Kidney (tissue), 14 donors: ENCODE measurements around the gene SCAMP1. TPM values are rescaled to one million over a fixed set of nuclear protein-coding genes. Genes with fewer than 3 reads are reported as not detected.

Experiments used
- DNase-seq, 5 donors: peaks; one replicate each; pipeline ENCODE4 v3.0.0-alpha.2; 2013 to 2020
- FAIRE-seq: peaks from 2 replicates; lab custom pipeline; 2012; peaks lifted over from hg19 to GRCh38; lab: Jason Lieb, UNC
- H3K27ac ChIP-seq, 2 donors: one replicate each; pipeline ENCODE4 v1.7.0; 2013; ENCODE audit warnings: low read depth in 2 of 2, low read length in 2 of 2, inconsistent platforms in 1 of 2
- H3K27me3 ChIP-seq: one replicate; pipeline ENCODE4 v1.7.1; 2013; ENCODE audit warnings: low read length, inconsistent platforms; ENCODE audit not compliant: control insufficient read depth, insufficient read depth
- H3K36me3 ChIP-seq, 3 donors: one replicate each; pipeline versions ENCODE4 v1.7.0 to v1.7.1; 2013; ENCODE audit warnings: low read length in 3 of 3, control low read depth in 1 of 3, inconsistent platforms in 1 of 3; ENCODE audit not compliant: insufficient read depth in 3 of 3, control insufficient read depth in 2 of 3
- H3K4me1 ChIP-seq, 3 donors: one replicate each; pipeline versions ENCODE4 v1.7.0 to v1.7.1; 2013; ENCODE audit warnings: low read length in 3 of 3, inconsistent platforms in 1 of 3, low read depth in 1 of 3; ENCODE audit not compliant: control insufficient read depth in 2 of 3, insufficient read depth in 2 of 3
- H3K4me3 ChIP-seq, 3 donors: one replicate each; pipeline versions ENCODE4 v1.7.0 to v1.8.1; 2013; ENCODE audit warnings: low read length in 3 of 3, control low read depth in 1 of 3, inconsistent platforms in 1 of 3
- H3K9ac ChIP-seq, 3 donors: one replicate each; pipeline versions ENCODE4 v1.7.0 to v1.7.1; 2013; ENCODE audit warnings: low read length in 3 of 3, control low read depth in 1 of 3, inconsistent platforms in 1 of 3
- H3K9me3 ChIP-seq, 3 donors: one replicate each; pipeline versions ENCODE4 v1.7.0 to v1.7.1; 2013; ENCODE audit warnings: low read length in 3 of 3, control low read depth in 1 of 3, inconsistent platforms in 1 of 3; ENCODE audit not compliant: control insufficient read depth in 2 of 3, insufficient read depth in 1 of 3
- CTCF ChIP-seq: IDR thresholded peaks from 3 replicates; pipeline ENCODE4 v1.5.1; 2012; ENCODE audit warnings: mild to moderate bottlenecking, moderate library complexity, borderline replicate concordance; ENCODE audit not compliant: insufficient read depth; ENCODE audit errors: extremely low read depth
- intact Hi-C: fragments of 100-400 bp; cut with DNase I; formaldehyde crosslinking; loops from one replicate; pipeline ENCODE4 v1.11.1; 2022
- polyA plus RNA-seq: library from polyadenylated mRNA; stranded (reverse); fragments of 350-450 nt; fragmentation: Illumina TruSeq; extraction: RNeasy Lipid Tissue Mini Kit (QIAGEN cat#74804); gene quantifications from one replicate; pipeline ENCODE4 v1.2.3, GENCODE V29; 2014; ENCODE audit warnings: low read depth, low replicate concordance; ENCODE audit not compliant: insufficient read depth
- total RNA-seq: library from RNA; stranded (reverse); fragmentation: NEBNext Ultra II Directional; extraction: Animal tissue kit (Norgen Biotek cat#: 25700); gene quantifications from one replicate; pipeline ENCODE4 v1.2.1, GENCODE V29; 2021
- donor health status: control.
- donor health status: control.
- donor health status: control.
- donor health status: control.
- donor health status: control.
- donor health status: DM: yes; HTN: yes; CAD: no.
- donor health status: Normal renal cell carcinoma (clear cell type).

Gene SCAMP1
- total and polyA plus RNA-seq, 2 donors from 2014 or later: 13.1 to 42.1 TPM

- H3K9ac ChIP-seq: no peak overlapping the region
- H3K27me3 ChIP-seq: no peaks in the 10 kb centered on the region
- FAIRE-seq (no peak), DNase-seq (no peak)
- H3K4me1 ChIP-seq: no peaks in the 10 kb centered on the region
- peaks cover 0 to 5% (median 4%) of the 10 kb centered on the region in 3 donors for H3K36me3 ChIP-seq
- H3K4me3 ChIP-seq: no peak overlapping the region
- no peak overlapping the region for H3K27ac ChIP-seq
- no peak for TF ChIP-seq CTCF
- intact Hi-C loops: no loop called here
- no peaks in the 10 kb centered on the region for H3K9me3 ChIP-seq
Measured at GRCh38 chr5:78486218-78486617, 125.8 kb downstream of the SCAMP1 start.

GRCh38 chr5:78487846-78488245 lies 127.4 kb downstream of the SCAMP1 start:
- Histone ChIP-seq H3K9ac (no peak overlapping the region), H3K36me3 (peaks cover 0 to 5% (median 4%) of the 10 kb centered on the region in 3 donors), H3K4me3 (no peak overlapping the region), H3K9me3 (no peaks in the 10 kb centered on the region), H3K27ac (no peak overlapping the region), H3K27me3 (no peaks in the 10 kb centered on the region), H3K4me1 (no peaks in the 10 kb centered on the region)
- DNase-seq: no peak
- no peak for TF ChIP-seq CTCF
- intact Hi-C loops: no loop called here
- no peak for FAIRE-seq

GRCh38 chr5:78490709-78491485 lies 130.5 kb downstream of the SCAMP1 start:
- H3K36me3 ChIP-seq: peaks cover 0 to 5% (median 4%) of the 10 kb centered on the region in 3 donors
- FAIRE-seq (no peak), DNase-seq (no peak)
- no peak overlapping the region for H3K27ac ChIP-seq
- no peak for TF ChIP-seq CTCF
- no peak overlapping the region for H3K4me3 ChIP-seq
- intact Hi-C loops: no loop called here
- H3K4me1 ChIP-seq: no peaks in the 10 kb centered on the region
- no peaks in the 10 kb centered on the region for H3K9me3 ChIP-seq
- H3K9ac ChIP-seq: no peak overlapping the region
- no peaks in the 10 kb centered on the region for H3K27me3 ChIP-seq

GRCh38 chr5:78492224-78492623 lies 131.8 kb downstream of the SCAMP1 start:
- DNase-seq: no peak
- TF ChIP-seq CTCF: no peak
- FAIRE-seq: no peak
- Histone ChIP-seq H3K9ac (no peak overlapping the region), H3K4me1 (no peaks in the 10 kb centered on the region), H3K9me3 (no peaks in the 10 kb centered on the region), H3K4me3 (no peak overlapping the region), H3K36me3 (peaks cover 0 to 5% (median 4%) of the 10 kb centered on the region in 3 donors), H3K27ac (no peak overlapping the region), H3K27me3 (no peaks in the 10 kb centered on the region)
- intact Hi-C loops: no loop called here
